GM18505 (cell line): ENCODE results near the gene SEC16B.

Experiments used
- ATAC-seq: cut with Tn5 transposase; IDR thresholded peaks from one replicate; pipeline ENCODE4 v1.9.1; 2021; ENCODE audit not compliant: unreplicated experiment
- POLR2A ChIP-seq: IDR thresholded peaks from 4 replicates; pipeline ENCODE4 v1.6.1; 2011; ENCODE audit warnings: borderline replicate concordance; ENCODE audit not compliant: insufficient read depth, insufficient read length; ENCODE audit errors: extremely low read depth

SEC16B gene

DNA sequence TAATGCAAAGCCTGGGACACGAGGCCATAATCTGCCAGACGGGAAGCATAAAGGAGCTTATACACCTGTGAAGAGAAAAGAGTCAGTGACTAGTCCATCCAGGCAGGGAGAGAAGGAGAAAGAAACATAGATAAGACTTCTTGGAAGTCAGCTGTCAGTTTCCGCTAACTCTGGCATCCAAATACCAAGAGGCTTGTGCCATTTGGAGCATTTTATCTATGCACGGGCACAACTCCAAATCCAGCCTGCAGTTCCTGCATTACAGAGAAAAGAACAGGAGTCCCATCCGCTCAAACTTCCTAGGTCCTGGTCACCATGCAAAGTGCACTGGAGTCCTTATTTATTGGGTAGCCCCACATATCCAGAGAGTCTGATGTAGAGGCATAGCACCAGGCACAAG, 27.9 kb downstream of the SEC16B start:
- no peak for TF ChIP-seq POLR2A
- ATAC-seq: no peak

DNA sequence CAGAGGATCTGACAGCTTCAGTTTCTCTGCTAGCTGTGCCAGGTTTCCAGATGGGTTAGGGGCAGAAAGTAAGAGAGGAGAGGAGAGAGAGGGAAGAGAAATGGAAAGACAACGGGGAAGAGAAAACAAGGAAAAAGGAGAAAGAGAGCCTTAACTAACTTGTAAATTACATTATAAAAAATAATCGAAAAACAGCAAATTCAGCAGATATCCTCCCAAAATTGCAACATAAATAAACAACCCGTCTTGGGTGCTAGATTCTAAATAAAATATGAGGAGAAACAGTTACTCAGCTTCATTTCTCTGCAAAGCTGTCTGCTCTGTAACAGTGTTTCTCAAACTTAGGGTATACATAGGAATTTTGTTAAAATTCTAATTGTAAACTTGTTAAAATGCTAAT, 29.2 kb downstream of the SEC16B start:
- TF ChIP-seq POLR2A: no peak
- ATAC-seq: no peak

DNA sequence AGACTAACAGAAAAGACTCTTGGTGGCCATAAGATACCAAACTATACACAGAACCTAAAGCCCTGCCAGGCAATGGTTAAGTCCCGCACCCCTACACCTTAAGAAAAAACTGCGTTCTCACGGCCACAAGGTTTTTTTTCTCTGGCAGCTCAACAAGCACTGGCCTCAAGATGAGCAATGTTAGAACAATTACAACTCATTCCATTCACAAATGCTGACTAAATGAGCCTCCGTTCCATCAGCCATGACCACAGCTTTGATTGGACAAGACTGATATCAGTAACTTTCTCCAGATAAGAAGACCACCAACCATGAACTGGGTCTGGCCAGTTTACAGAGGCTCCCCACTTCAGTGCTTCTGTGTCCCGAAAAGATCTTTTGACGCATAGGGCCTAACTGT, 31.9 kb downstream of the SEC16B start:
- TF ChIP-seq POLR2A: no peak
- no peak for ATAC-seq

- TF ChIP-seq POLR2A: no peak
- no peak for ATAC-seq
Measured at GRCh38 chr1:177937174-177937770, 32.6 kb downstream of the SEC16B start.

- ATAC-seq: no peak
- TF ChIP-seq POLR2A: no peak
Measured at GRCh38 chr1:177935638-177936415, 34.0 kb downstream of the SEC16B start.

- no peak for ATAC-seq
- TF ChIP-seq POLR2A: no peak
Measured at GRCh38 chr1:177934927-177935326, 34.9 kb downstream of the SEC16B start.

DNA sequence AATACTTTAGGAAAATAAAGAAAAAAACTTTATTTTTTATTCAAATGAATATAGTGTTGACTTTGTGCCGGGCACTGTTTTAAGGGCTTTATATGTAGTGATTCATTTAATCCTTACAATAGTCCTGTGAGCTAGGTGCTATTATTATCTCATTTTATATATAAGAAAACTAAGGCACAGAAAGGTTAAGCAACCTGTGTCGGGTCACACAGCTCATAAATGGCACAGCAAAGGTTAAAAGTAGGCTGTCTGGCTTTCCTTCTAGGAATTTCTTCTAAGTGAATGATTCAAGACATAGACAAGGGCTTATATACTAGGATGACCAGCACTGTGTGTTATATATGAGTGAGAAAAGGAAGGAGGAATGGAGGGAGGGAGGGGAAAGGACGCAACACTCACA, 35.4 kb downstream of the SEC16B start:
- ATAC-seq: no peak
- TF ChIP-seq POLR2A: no peak

- TF ChIP-seq POLR2A: no peak
- no peak for ATAC-seq
Measured at GRCh38 chr1:177933881-177934280, 36.0 kb downstream of the SEC16B start.

DNA sequence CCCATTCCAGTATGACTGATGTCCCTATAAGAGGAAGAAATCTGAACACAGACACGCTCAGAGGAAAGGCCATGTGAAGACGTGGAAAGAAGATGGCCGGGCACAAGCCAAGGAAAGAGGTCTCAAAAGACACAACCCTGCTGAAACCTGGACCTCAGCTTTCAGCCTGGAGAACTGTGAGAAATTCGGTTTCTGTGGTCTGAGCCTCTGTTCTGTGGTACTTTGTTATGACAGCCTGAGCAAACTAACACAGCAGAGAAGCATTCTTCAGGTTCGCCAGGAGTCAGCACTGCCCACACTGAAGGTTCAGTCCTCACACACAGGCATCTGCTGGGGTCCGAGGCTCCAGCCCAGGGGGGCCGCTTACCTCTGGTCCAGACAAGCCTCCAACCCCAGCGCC, 37.7 kb downstream of the SEC16B start:
- no peak for ATAC-seq
- TF ChIP-seq POLR2A: no peak

GRCh38 chr1:177928952-177929351, 40.9 kb downstream of the SEC16B start:
- no peak for TF ChIP-seq POLR2A
- no peak for ATAC-seq

GRCh38 chr1:177928194-177928593, 41.7 kb downstream of the SEC16B start:
- TF ChIP-seq POLR2A: no peak
- ATAC-seq: no peak

DNA sequence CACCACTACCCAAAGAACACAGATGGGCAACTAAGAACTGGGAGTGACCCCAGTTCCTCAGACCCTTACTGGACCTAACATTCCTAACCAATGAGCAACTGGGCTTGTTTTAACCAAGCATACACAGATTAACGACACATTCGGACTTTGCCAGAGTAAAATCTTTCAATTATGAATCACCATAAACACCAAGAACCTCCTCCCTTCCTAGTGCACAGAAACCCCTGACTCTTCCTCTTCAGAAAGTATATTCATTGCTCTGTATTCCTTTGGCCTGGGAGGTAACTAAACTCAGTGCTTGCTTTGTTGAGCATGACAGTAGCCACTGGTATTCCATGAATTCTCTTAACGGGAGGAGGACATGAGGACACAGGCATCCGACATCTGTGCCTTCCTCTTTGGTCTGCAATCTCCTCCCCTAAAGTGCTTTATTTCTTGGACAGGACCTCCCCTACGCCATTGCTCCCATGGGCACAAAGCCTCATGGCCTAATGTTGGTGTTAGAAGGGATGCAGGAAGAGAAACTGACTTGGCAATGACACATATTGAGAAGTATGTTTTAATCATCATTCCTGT, 42.7 kb downstream of the SEC16B start:
- ATAC-seq: no peak
- TF ChIP-seq POLR2A: no peak

DNA sequence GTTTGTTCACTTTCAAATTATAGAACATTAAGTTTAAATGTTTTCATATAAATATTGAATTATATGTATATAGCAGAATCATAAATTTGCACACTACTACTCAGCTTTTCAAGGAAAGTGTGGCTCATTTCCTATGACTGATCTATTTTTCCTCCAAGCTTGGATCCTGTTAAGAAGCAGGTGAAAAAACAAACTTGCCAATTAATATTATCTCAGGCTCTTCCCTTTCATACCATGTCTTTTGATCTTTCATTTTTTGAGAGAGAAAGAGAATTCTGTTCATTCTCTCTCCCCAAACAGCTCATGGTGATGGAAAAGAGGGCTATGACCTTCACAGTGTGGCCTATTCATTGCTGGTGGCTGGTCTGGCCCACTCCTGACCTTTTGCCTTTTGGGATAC, 43.7 kb downstream of the SEC16B start:
- ATAC-seq: no peak
- TF ChIP-seq POLR2A: no peak

DNA sequence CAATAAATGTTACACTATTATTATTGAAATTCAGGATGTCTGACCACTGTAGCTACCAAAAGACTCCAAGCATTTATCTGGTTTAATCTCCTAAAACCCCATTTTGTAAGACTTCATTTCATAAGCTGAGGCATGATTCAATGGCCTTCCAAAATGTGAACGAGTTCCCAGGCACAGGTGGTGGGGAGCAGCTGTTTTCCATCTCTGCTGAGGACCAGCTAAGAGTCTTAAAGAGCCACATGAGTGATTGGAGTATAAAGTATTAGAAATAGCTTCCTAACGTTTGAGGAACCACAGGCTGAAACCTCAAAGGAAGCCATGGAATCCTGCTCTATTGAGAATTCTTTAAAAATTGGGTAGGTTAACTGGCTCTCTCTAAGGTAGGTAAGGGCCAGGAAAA, 44.9 kb downstream of the SEC16B start:
- no peak for TF ChIP-seq POLR2A
- ATAC-seq: no peak
